Coronary artery (tissue), 2 donors: ENCODE measurements around the gene ASB1.

Source experiments
- DNase-seq: peaks from one replicate; pipeline ENCODE4 v3.0.0-alpha.2; 2017; ENCODE audit warnings: low spot score
- H3K27ac ChIP-seq, 2 donors: fragments of 200-600 bp; sonication (generic); one replicate each; pipeline ENCODE4 v1.5.1; 2016 to 2019
- H3K4me3 ChIP-seq: fragments of 200-600 bp; sonication (generic); 2 replicates; pipeline ENCODE4 v1.5.1; 2016; ENCODE audit warnings: mild to moderate bottlenecking, moderate library complexity
- TF ChIP-seq, protein P1 (sequence below): fragments of 200-600 bp; sonication (generic); IDR thresholded peaks from one replicate; pipeline ENCODE4 v1.5.1; 2019; ENCODE audit warnings: antibody characterized with exemption

The ASB1 gene

DNA sequence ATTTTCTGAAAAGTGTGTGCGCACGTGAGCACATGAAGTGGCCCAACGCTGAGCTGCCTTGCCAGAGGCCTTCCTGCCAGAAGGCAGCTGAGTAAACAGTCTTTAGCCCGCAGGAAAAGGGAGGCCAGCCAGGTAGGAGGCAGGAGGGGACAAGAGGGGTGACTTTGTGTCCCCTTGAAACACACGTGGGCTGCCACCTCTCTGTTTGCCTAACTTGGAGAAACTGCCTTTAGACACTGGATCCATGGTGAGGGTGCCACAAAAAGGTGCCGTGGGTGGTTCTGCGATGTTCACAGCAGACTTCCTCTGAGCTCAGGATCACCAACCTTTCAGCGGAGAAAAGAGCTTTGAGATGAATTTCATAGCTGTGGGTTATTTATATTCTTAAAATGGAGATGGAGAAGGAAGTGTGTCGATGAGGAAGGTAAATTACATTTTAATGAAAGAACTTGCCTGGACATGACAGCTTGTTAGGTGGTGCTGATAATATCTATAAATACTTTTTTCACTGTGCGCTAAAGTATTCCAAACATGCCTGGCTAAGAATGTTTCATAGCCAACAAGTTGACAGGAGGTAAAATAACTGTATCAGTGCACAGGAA lies 36.6 kb upstream of the ASB1 start:
- H3K27ac ChIP-seq = peak overlapping the region in 1 of 2 donors; percentile 9

GRCh38 chr2:238391042-238391689 lies 35.6 kb upstream of the ASB1 start:
- Histone ChIP-seq H3K4me3 (no peak overlapping the region), H3K27ac (no peak overlapping the region)
- TF ChIP-seq, protein P1, sequence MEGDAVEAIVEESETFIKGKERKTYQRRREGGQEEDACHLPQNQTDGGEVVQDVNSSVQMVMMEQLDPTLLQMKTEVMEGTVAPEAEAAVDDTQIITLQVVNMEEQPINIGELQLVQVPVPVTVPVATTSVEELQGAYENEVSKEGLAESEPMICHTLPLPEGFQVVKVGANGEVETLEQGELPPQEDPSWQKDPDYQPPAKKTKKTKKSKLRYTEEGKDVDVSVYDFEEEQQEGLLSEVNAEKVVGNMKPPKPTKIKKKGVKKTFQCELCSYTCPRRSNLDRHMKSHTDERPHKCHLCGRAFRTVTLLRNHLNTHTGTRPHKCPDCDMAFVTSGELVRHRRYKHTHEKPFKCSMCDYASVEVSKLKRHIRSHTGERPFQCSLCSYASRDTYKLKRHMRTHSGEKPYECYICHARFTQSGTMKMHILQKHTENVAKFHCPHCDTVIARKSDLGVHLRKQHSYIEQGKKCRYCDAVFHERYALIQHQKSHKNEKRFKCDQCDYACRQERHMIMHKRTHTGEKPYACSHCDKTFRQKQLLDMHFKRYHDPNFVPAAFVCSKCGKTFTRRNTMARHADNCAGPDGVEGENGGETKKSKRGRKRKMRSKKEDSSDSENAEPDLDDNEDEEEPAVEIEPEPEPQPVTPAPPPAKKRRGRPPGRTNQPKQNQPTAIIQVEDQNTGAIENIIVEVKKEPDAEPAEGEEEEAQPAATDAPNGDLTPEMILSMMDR = no peak
- no peak for DNase-seq

More for the DNA sequence above, 36.6 kb upstream of the ASB1 start:
- DNase-seq = no peak
- TF ChIP-seq, protein P1 = no peak
- H3K4me3 ChIP-seq = no peak overlapping the region

DNA sequence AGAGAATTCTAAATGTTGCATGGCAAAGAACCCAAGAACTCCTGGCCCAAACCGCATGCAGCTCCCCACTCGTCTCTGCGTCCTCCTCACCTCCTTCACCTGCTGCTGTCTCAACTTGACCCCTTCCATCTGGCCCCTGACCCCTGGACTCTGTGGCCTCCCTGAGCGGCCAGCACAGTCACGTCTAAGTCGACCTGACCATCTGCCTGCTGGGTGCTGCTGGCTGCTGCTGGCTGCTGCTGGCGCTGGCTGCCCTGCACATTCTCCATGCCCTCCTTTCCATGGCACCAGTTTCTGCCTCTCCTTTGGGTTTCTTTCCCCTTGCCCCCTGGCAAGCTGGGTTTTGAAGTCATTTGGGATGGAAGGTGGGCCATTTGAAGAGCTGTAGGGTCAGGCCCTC lies 30.1 kb upstream of the ASB1 start:
- Histone ChIP-seq H3K27ac (no peak overlapping the region), H3K4me3 (no peak overlapping the region)
- TF ChIP-seq, protein P1 = no peak
- DNase-seq = no peak

DNA sequence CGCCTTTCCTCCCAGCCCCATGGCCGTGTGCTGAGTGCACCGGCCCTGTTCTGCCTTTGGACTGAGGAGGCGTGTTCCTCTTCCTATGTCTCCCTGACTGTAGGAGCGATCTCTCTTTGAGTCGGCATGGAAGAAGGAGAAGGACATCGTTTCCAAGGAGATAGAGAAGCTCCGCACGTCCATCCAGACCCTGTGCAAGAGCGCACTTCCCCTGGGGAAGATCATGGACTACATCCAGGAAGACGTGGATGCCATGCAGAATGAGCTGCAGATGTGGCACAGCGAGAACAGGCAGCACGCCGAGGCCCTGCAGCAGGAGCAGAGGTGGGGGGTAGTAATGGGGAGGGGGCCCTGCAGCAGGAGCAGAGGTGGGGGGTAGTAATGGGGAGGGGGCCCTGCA lies 29.4 kb upstream of the ASB1 start:
- no peak overlapping the region for H3K4me3 ChIP-seq
- H3K27ac ChIP-seq = no peak overlapping the region
- DNase-seq = no peak
- TF ChIP-seq, protein P1 = no peak

DNA sequence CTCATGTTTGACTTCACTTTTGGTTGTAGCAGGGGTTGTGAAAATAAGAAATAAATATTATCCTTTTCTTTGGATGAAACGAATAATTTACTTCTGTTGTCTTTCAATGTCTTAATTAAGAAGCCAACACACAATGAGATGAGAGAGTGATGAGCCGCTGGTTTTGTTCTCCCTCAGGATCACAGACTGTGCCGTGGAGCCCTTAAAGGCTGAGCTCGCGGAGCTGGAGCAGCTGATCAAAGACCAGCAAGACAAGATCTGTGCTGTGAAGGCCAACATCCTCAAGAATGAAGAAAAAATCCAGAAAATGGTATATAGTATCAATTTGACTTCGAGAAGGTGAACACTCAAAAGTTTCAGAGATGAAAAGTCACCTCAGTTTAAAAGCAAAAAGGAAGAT lies 28.1 kb upstream of the ASB1 start:
- TF ChIP-seq, protein P1 = no peak
- H3K27ac ChIP-seq = no peak overlapping the region
- no peak for DNase-seq

GRCh38 chr2:238399094-238399493 lies 27.6 kb upstream of the ASB1 start:
- no peak for DNase-seq
- TF ChIP-seq, protein P1 = no peak
- no peak overlapping the region for H3K27ac ChIP-seq
- no peak overlapping the region for H3K4me3 ChIP-seq

More for the DNA sequence above, 28.1 kb upstream of the ASB1 start:
- H3K4me3 ChIP-seq = no peak overlapping the region

GRCh38 chr2:238401551-238401950 lies 25.2 kb upstream of the ASB1 start:
- TF ChIP-seq, protein P1 = no peak
- no peak for DNase-seq
- H3K27ac ChIP-seq = no peak overlapping the region
- H3K4me3 ChIP-seq = no peak overlapping the region
